Measurements from ENCODE around the gene TNS2.

The TNS2 gene

DNA sequence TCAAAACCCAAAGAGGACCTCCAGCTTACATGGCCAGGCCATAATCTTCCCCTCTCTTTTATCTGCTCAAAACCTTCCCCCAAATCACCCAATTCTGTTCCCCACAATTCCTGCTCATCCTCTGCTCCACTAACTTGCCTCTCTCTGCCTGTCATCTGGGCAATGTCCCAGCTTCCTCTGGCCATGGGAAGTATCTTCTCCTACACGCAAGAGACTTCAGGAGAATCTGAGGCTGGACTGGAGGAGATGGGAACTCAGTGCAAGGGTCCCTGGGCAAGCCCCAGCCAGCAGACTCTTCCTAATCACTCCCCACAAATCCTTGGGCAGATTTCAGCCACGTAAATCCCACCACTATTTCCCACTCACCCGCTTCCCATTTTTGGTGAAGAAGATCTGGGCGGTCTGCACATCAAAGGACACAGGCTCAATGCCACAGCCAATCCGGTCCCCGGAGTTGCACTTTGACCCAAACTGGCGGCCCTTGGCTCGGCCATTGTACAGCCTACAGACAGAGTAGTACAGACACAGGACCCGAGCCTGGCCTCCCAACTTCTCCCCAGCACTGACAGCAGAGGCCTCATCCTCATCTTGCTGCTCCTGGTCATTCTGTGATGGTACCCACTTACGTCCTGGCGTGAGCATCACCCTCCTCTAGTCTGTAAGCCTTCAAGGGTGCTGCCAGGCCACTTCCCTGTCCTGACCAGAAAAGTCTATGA is 24.6 kb downstream of the TNS2 start:
- no peak for DNase-seq (ENCODE audit: low read depth)
- TF ChIP-seq, protein P1, sequence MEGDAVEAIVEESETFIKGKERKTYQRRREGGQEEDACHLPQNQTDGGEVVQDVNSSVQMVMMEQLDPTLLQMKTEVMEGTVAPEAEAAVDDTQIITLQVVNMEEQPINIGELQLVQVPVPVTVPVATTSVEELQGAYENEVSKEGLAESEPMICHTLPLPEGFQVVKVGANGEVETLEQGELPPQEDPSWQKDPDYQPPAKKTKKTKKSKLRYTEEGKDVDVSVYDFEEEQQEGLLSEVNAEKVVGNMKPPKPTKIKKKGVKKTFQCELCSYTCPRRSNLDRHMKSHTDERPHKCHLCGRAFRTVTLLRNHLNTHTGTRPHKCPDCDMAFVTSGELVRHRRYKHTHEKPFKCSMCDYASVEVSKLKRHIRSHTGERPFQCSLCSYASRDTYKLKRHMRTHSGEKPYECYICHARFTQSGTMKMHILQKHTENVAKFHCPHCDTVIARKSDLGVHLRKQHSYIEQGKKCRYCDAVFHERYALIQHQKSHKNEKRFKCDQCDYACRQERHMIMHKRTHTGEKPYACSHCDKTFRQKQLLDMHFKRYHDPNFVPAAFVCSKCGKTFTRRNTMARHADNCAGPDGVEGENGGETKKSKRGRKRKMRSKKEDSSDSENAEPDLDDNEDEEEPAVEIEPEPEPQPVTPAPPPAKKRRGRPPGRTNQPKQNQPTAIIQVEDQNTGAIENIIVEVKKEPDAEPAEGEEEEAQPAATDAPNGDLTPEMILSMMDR (conservative IDR thresholded peaks at IDR 0.05; ENCODE audit: low read length), result no peak
- H3K4me3 ChIP-seq (ENCODE audit: low read length), result no peak overlapping the region

DNA sequence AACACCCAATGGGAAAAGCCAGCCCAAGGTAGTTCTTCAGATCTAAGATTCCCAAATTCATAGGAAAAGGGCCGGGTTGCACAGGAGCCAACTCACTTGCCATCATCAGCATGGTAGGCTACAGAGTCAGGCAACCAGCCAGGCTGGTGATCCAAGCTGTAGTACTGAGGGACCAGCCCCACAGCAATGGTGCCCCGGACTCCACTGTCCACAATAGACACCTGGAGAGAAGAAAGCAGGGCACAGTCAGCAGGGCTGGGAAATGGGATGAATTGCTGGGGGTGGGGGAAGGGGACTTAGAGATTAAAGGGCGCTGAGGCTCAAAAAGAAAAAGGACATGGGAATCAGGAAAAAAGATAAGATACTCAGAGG is 25.1 kb downstream of the TNS2 start:
- TF ChIP-seq, protein P1 (conservative IDR thresholded peaks at IDR 0.05; ENCODE audit: low read length), result no peak
- H3K4me3 ChIP-seq (ENCODE audit: low read length), result no peak overlapping the region
- no peak for DNase-seq (ENCODE audit: low read depth)

DNA sequence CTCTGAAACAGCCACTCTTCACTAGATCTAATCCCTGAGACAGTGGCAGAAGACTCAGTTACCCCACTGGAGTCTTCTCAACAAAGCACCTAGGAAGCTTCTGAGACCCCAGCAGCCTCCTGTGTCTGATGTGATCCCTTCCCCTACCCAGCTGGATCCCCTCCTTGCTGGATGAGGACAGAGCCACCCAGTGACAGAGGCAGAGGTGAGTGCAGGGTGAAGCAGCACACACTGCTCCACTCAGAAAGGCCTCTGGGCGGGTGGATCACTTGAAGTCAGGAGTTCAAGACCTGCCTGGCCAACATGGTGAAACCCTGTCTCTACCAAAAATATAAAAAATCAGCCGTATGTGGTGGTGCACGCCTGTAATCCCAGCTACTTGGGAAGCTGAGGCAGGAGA is 26.6 kb downstream of the TNS2 start:
- H3K4me3 ChIP-seq (ENCODE audit: low read length), result no peak overlapping the region
- DNase-seq (ENCODE audit: low read depth), result no peak
- TF ChIP-seq, protein P1 (conservative IDR thresholded peaks at IDR 0.05; ENCODE audit: low read length), result no peak

DNA sequence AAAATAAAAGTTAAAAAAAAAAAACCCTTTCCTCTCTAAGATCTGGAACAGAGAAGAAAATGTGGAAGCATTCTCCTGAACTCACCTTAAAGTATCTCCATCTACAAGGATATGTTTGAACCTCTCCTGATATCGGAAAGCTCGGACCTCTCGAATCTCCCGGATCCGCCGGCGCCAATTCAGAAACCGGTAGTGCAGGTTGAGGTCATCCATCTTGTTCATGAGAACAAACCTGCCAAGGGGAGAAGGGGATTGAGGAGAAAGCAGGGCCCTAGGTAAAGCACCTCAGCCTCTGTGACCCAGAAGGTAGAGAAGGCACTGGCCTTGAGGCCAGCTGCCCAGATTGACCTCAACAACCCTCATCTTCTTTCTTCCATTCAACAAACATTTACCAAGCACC is 27.2 kb downstream of the TNS2 start:
- no peak overlapping the region for H3K4me3 ChIP-seq (ENCODE audit: low read length)
- DNase-seq (ENCODE audit: low read depth), result no peak
- TF ChIP-seq, protein P1 (conservative IDR thresholded peaks at IDR 0.05; ENCODE audit: low read length), result no peak

DNA sequence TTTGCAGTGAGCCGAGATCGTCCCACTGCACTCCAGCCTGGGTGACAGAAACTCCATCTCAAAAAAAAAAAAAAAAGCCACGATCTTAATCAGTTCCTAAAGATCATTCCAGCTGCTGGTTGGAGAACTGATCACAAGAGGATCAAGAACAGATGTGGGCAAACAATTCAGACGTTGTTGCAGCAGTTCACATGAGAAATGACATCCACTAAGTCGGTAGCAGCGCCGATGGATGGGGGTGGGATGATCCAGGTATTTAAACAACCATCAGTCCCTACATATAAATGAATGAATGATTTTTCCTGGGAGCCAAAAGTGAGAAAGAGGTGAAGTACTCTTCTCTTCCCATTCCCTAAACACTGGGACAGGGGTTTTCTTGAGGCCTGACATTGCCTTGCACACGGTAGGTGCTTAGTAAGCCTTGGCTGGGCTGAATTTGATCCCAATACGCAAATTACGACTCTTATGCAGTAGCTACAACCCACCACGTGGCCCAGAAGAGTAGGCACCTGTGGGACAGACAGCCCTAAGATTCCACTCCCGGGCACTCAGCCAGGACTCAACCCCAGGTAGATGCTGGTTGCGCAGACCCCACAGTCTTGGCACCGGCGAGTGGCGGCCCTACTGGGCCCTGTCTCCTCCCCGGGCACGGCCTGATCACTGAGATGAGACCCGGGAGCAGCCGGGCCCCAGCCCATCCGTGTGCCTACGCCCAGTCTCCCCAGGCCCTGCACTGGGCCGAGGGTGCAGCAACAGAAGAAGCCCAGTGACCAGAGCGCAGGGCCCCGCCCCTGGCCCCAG is 28.8 kb downstream of the TNS2 start:
- peak overlapping the region; percentile 70 for H3K4me3 ChIP-seq (ENCODE audit: low read length)
- peak; percentile 51 for DNase-seq (ENCODE audit: low read depth)
- TF ChIP-seq, protein P1 (conservative IDR thresholded peaks at IDR 0.05; ENCODE audit: low read length), result no peak

DNA sequence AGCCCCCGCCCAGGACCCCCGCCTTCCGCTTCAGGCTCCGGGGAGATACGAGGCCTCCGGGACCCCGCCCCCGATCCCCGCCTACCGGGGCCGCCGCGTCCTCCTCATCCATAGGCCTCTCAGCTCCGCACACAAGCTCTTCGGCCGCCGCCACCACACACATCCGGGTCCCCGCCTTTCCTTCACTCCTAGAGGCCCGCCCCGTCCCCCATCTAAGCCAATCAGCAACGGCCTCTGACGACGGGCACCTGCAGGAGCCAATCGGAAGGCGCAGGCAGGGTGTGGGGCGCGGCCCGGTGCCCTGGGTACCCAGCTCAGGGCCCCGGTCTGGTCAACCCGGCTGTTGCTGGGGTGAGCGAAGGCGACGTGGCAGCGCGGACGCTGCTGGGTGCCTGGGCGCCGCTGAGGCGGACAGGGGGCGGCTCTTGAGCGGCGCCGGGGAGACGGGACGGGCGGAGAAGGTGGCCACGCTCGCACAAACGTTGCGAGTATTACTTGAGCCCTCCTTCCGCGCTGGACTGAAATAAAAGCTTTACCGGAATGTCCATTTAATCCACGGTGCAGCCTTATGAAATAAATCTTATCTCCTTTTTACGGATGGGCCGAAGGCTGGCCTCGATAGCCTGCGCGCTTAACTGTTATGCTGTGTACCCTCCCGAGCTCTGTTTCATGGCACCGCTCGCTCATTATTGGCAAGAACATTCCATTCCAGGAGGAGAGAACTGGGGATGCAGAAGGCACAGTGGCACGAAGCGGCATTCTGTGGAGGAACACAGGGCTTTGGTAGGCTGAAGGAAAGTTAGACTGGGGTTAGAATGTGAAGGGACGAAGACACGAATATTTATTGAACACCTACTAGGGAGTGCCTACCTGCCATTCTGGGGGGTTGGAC is 29.6 kb downstream of the TNS2 start, which contains the start of gene SPRYD3:
Gene SPRYD3 (minus strand): TSS at position 165 of the 892 bp plus-strand sequence. CDS start 57 bp downstream, at position 108.
- H3K4me3 ChIP-seq (ENCODE audit: low read length), result peak within 1 kb of the TSS; percentile 71
- TF ChIP-seq, protein P1 (conservative IDR thresholded peaks at IDR 0.05; ENCODE audit: low read length), result no peak
- peak; percentile 97 for DNase-seq (ENCODE audit: low read depth)

All from AG10803 (cell line).